ENCODE data around the gene NPTX2. TPM values are rescaled to one million over a fixed set of nuclear protein-coding genes. Genes with fewer than 3 reads are reported as not detected.

Gene NPTX2
- total and polyA plus RNA-seq, 10 donors = 2.2 to 64.6 (median 13.6) TPM

GRCh38 chr7:98674461-98674860, 57.4 kb downstream of the NPTX2 start:
- H3K9me3 ChIP-seq = peaks cover 0 to 46% (median 25%) of the 10 kb centered on the region in 8 donors
- DNase-seq = no peak
- 75 to 87% (median 82%) methylated on average over 8 of the region's 8 CpGs for WGBS, 5 donors
- no peak overlapping the region for H3K27ac ChIP-seq
- H3K27me3 ChIP-seq (replicated peaks in 1 of 7) = peaks cover 0 to 12% (median 0%) of the 10 kb centered on the region in 7 donors
- no peaks in the 10 kb centered on the region for H3K36me3 ChIP-seq
- no peak overlapping the region for H3K4me3 ChIP-seq
- intact Hi-C loops (cut with DNase I; ENCODE audit: low total_unique reads) = no loop called here
- TF ChIP-seq POLR2AphosphoS5 (IDR thresholded peaks at IDR 0.05) (no peak), CTCF (IDR thresholded peaks at IDR 0.05 in 8 of 11, conservative IDR thresholded peaks at IDR 0.05 in 3 of 11) (no peak), POLR2A (IDR thresholded peaks at IDR 0.05) (no peak)
- H3K4me1 ChIP-seq = no peaks in the 10 kb centered on the region

- peaks cover 0 to 46% (median 25%) of the 10 kb centered on the region in 8 donors for H3K9me3 ChIP-seq
- H3K4me3 ChIP-seq = no peak overlapping the region
- no peaks in the 10 kb centered on the region for H3K4me1 ChIP-seq
- peaks cover 0 to 17% (median 0%) of the 10 kb centered on the region in 7 donors for H3K27me3 ChIP-seq (replicated peaks in 1 of 7)
- no peaks in the 10 kb centered on the region for H3K36me3 ChIP-seq
- no peak for DNase-seq
- TF ChIP-seq POLR2A (IDR thresholded peaks at IDR 0.05) (no peak), CTCF (IDR thresholded peaks at IDR 0.05 in 8 of 11, conservative IDR thresholded peaks at IDR 0.05 in 3 of 11) (no peak), POLR2AphosphoS5 (IDR thresholded peaks at IDR 0.05) (no peak)
- intact Hi-C loops (cut with DNase I; ENCODE audit: low total_unique reads) = no loop called here
- WGBS, 5 donors = 63 to 98% (median 78%) methylated on average over 4 to 9 of the region's 9 CpGs
- no peak overlapping the region for H3K27ac ChIP-seq
Observed at GRCh38 chr7:98674881-98675280, 57.8 kb downstream of the NPTX2 start.

GRCh38 chr7:98678215-98678614, 61.1 kb downstream of the NPTX2 start:
- H3K9me3 ChIP-seq = peaks cover 0 to 26% (median 13%) of the 10 kb centered on the region in 8 donors
- no peak for DNase-seq
- H3K36me3 ChIP-seq = no peaks in the 10 kb centered on the region
- no peaks in the 10 kb centered on the region for H3K4me1 ChIP-seq
- whole genome bisulfite sequencing, 5 donors = 91 to 96% (median 92%) methylated on average over 7 of the region's 7 CpGs
- no peak overlapping the region for H3K4me3 ChIP-seq
- intact Hi-C loops (cut with DNase I; ENCODE audit: low total_unique reads) = no loop called here
- TF ChIP-seq POLR2AphosphoS5 (IDR thresholded peaks at IDR 0.05) = no peak
- TF ChIP-seq POLR2A (IDR thresholded peaks at IDR 0.05) = no peak
- TF ChIP-seq CTCF (IDR thresholded peaks at IDR 0.05 in 8 of 11, conservative IDR thresholded peaks at IDR 0.05 in 3 of 11) = no peak
- H3K27me3 ChIP-seq (replicated peaks in 1 of 7) = peaks cover 0 to 46% (median 4%) of the 10 kb centered on the region in 7 donors
- H3K27ac ChIP-seq = no peak overlapping the region

Other genes with a start within 250 kb of the NPTX2 start
- 1 to 10 TPM in 5 of 7 donors, under 1 TPM in 2; 0.72 to 2.6 (median 2.1) TPM for gene BAIAP2L1, start 216.2 kb upstream of the NPTX2 start, total RNA-seq
- gene BAIAP2L1, start 216.2 kb upstream of the NPTX2 start, polyA plus RNA-seq = 1 to 10 TPM in 2 of 3 donors, under 1 TPM in 1; 0.76 to 1.4 (median 1.2) TPM